PC-3 (cell line): ENCODE data around the gene ZCCHC7. TPM values are rescaled to one million over a fixed set of nuclear protein-coding genes. Genes with fewer than 3 reads are reported as not detected.
"Not testable (repeated sequence)": the region's sequence is repeated elsewhere in the genome, so short reads cannot be mapped to it uniquely, and the experiment has no call there.

Experiments used
- ATAC-seq: fragments of 200-7000 bp; cut with Tn5 transposase; 2 replicates; pipeline ENCODE4 v1.9.1; 2020; ENCODE audit warnings: mild to moderate bottlenecking, moderate library complexity
- BruUV-seq: library from RNA; stranded (reverse); fragments of 400-500 nt; replicated peaks from 2 replicates; lab custom pipeline; 2021; lab: Mats Ljungman, UMichigan
- CTCF ChIA-PET: fragments of 300-600 bp; sonication (Branson Sonifier 250); formaldehyde crosslinking; loops from one replicate; lab custom pipeline; 2022; ENCODE audit warnings: antibody characterized with exemption; lab: Charles Lee
- POLR2A ChIA-PET: fragments of 300-600 bp; sonication (Branson Sonifier 250); formaldehyde crosslinking; loops from one replicate; lab custom pipeline; 2022; ENCODE audit warnings: antibody characterized with exemption; ENCODE audit not compliant: unreplicated experiment; lab: Charles Lee
- DNase-seq: peaks from one replicate; pipeline ENCODE4 v3.0.0-alpha.2; 2015
- H2AFZ ChIP-seq: fragments of 300-600 bp; sonication (generic); 2 replicates; pipeline ENCODE4 v1.6.0; 2016; ENCODE audit warnings: antibody characterized with exemption, low read length
- H3F3A ChIP-seq: fragments of 300-600 bp; sonication (generic); one replicate; pipeline ENCODE4 v1.6.0; 2017; ENCODE audit warnings: antibody characterized with exemption, low read length, control low read depth, mild to moderate bottlenecking; ENCODE audit not compliant: unreplicated experiment
- H3K27ac ChIP-seq: fragments of 300-600 bp; sonication (generic); 2 replicates; pipeline ENCODE4 v1.5.1; 2016; ENCODE audit warnings: mild to moderate bottlenecking, low read length
- H3K27me3 ChIP-seq: fragments of 300-600 bp; sonication (generic); 2 replicates; pipeline ENCODE4 v1.6.1; 2016; ENCODE audit warnings: low read length, mixed read lengths
- H3K36me3 ChIP-seq: fragments of 300-600 bp; sonication (generic); 2 replicates; pipeline ENCODE4 v1.6.1; 2016; ENCODE audit warnings: low read depth, mixed run types, low read length, mixed read lengths
- H3K4me1 ChIP-seq: fragments of 300-600 bp; sonication (generic); 2 replicates; pipeline ENCODE4 v1.5.1; 2016; ENCODE audit warnings: low read length; ENCODE audit not compliant: insufficient read depth
- H3K4me2 ChIP-seq: fragments of 300-600 bp; sonication (generic); 2 replicates; pipeline ENCODE4 v1.6.0; 2016; ENCODE audit warnings: low read length
- H3K4me3 ChIP-seq: fragments of 300-600 bp; sonication (generic); 2 replicates; pipeline ENCODE4 v1.5.1; 2016; ENCODE audit warnings: mild to moderate bottlenecking, low read length, mixed read lengths
- H3K79me2 ChIP-seq: fragments of 300-600 bp; sonication (generic); 2 replicates; pipeline ENCODE4 v1.6.1; 2017; ENCODE audit warnings: low read length, mixed read lengths
- H3K9ac ChIP-seq: fragments of 300-600 bp; sonication (generic); 2 replicates; pipeline ENCODE4 v1.6.0; 2016; ENCODE audit warnings: mild to moderate bottlenecking, low read length
- H3K9me2 ChIP-seq: fragments of 300-600 bp; sonication (generic); replicated peaks from 2 replicates; pipeline ENCODE4 v1.6.1; 2016; ENCODE audit warnings: mixed run types, low read length, mixed read lengths
- H3K9me3 ChIP-seq: fragments of 300-600 bp; sonication (generic); 2 replicates; pipeline ENCODE4 v1.6.1; 2016; ENCODE audit warnings: low read length, mixed read lengths
- H4K20me1 ChIP-seq: fragments of 300-600 bp; sonication (generic); 2 replicates; pipeline ENCODE4 v1.6.1; 2016; ENCODE audit warnings: low read length, mixed read lengths
- EZH2 ChIP-seq: fragments of 300-600 bp; sonication (generic); IDR thresholded peaks from one replicate; pipeline ENCODE4 v1.6.1; 2017; ENCODE audit warnings: antibody characterized with exemption, mild to moderate bottlenecking, low read length; ENCODE audit not compliant: unreplicated experiment
- EZH2phosphoT487 ChIP-seq: fragments of 300-600 bp; sonication (generic); IDR thresholded peaks from 2 replicates; pipeline ENCODE4 v1.6.1; 2018; ENCODE audit warnings: mild to moderate bottlenecking, antibody characterized with exemption, low read length, borderline replicate concordance
- intact Hi-C: fragments of 100-400 bp; cut with micrococcal nuclease; formaldehyde crosslinking; loops from 2 replicates; pipeline ENCODE4 v1.9.0; 2023
- total RNA-seq: library from RNA; depleted of rRNA; stranded (reverse); fragments of >200 nt; gene quantifications from 2 replicates; pipeline ENCODE4 v1.2.3, GENCODE V29; 2014
- TF ChIP-seq, protein P1 (sequence below): fragments of 300-600 bp; sonication (generic); conservative IDR thresholded peaks from 2 replicates; pipeline ENCODE4 v1.5.1; 2017; ENCODE audit warnings: antibody characterized with exemption, low read depth, mild to moderate bottlenecking, low read length

ZCCHC7 gene
- total RNA-seq, 1 experiment from 2014 or later: 6.5 TPM

DNA sequence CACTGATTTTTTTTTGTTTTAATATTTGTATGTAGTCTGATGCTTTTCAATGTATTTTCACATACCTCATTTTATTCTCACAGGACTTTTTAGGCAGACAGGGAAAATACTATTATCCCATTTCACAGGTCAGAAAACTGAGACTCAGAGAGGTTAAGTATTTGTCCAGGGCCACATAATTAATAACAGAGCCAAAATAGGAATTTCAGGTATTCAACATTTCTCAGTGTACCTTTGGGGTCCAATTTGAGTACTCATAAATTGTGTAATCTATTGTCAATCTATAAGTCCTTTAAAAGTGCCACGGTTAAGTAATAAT lies 181.4 kb downstream of the ZCCHC7 start:
- Histone ChIP-seq H2AFZ (no peak overlapping the region), H3F3A (no peaks in the 10 kb centered on the region), H3K27ac (no peak overlapping the region), H3K4me1 (no peaks in the 10 kb centered on the region), H3K9ac (no peak overlapping the region), H3K27me3 (no peaks in the 10 kb centered on the region), H3K79me2 (no peaks in the 10 kb centered on the region), H3K4me3 (no peak overlapping the region), H4K20me1 (no peaks in the 10 kb centered on the region), H3K9me3 (no peaks in the 10 kb centered on the region), H3K9me2 (no peaks in the 10 kb centered on the region), H3K36me3 (no peaks in the 10 kb centered on the region), H3K4me2 (no peak overlapping the region)
- ATAC-seq: no peak
- ChIA-PET CTCF (no interaction called here), POLR2A (no interaction called here)
- no peak for DNase-seq
- TF ChIP-seq EZH2phosphoT487: no peak
- TF ChIP-seq EZH2: no peak
- TF ChIP-seq, protein P1, sequence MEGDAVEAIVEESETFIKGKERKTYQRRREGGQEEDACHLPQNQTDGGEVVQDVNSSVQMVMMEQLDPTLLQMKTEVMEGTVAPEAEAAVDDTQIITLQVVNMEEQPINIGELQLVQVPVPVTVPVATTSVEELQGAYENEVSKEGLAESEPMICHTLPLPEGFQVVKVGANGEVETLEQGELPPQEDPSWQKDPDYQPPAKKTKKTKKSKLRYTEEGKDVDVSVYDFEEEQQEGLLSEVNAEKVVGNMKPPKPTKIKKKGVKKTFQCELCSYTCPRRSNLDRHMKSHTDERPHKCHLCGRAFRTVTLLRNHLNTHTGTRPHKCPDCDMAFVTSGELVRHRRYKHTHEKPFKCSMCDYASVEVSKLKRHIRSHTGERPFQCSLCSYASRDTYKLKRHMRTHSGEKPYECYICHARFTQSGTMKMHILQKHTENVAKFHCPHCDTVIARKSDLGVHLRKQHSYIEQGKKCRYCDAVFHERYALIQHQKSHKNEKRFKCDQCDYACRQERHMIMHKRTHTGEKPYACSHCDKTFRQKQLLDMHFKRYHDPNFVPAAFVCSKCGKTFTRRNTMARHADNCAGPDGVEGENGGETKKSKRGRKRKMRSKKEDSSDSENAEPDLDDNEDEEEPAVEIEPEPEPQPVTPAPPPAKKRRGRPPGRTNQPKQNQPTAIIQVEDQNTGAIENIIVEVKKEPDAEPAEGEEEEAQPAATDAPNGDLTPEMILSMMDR: no peak
- BruUV-seq: no TSS peak
- intact Hi-C loops: no loop called here

DNA sequence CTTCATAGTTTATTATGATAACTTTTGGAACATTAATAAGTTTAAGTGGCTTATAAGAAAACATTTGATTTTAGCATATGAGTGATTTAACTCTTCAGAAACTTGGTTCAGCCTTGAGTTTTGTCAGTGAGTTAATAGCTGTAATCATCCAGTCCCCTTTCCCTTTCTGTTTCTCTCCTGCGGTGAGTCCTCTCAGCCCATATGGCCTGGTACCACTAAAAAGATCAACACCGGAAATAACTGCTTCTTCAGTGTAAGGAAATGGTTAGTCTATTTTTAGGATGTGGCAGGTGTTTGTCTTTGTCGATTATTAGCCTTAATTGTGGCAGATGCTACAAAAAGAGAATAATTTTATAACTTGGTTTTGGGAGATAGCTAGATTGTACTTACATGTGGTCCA lies 181.9 kb downstream of the ZCCHC7 start:
- H4K20me1 ChIP-seq: no peaks in the 10 kb centered on the region
- H3K27me3 ChIP-seq: no peaks in the 10 kb centered on the region
- H3K9ac ChIP-seq: no peak overlapping the region
- no peak overlapping the region for H2AFZ ChIP-seq
- H3K27ac ChIP-seq: no peak overlapping the region
- no peak for TF ChIP-seq EZH2phosphoT487
- TF ChIP-seq, protein P1: no peak
- TF ChIP-seq EZH2: no peak
- no peak overlapping the region for H3K4me2 ChIP-seq
- no peaks in the 10 kb centered on the region for H3K9me2 ChIP-seq
- ChIA-PET POLR2A (no interaction called here), CTCF (interaction anchor here (0.7 kb wide), 1 partner anchor 51 kb away, joined by 3 read pairs; no protein-coding TSS in a partner anchor)
- H3K4me3 ChIP-seq: no peak overlapping the region
- H3F3A ChIP-seq: no peaks in the 10 kb centered on the region
- BruUV-seq: no TSS peak
- no peaks in the 10 kb centered on the region for H3K79me2 ChIP-seq
- intact Hi-C loops: no loop called here
- ATAC-seq (no peak), DNase-seq (no peak)
- no peaks in the 10 kb centered on the region for H3K36me3 ChIP-seq
- no peaks in the 10 kb centered on the region for H3K4me1 ChIP-seq
- no peaks in the 10 kb centered on the region for H3K9me3 ChIP-seq

DNA sequence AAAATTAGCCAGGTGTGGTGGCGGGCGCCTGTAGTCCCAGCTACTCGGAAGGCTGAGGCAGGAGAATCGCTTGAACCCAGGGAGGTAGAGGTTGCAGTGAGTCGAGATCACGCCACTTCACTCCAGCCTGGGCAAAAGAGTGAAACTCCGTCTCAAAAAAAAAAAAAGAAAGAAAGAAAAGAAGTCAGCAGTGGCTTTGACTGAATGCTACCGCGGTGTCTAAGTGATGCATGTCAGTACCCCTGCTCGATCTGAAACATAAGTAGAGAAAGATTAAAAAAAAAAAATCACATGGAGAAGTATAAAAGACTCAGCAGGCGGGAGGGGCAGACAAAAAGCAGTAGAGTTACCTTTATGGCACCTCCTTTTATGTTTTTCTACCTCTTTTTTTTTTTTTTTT lies 182.9 kb downstream of the ZCCHC7 start:
- POLR2A ChIA-PET, H3F3A ChIP-seq, H3K4me3 ChIP-seq, H3K27me3 ChIP-seq, DNase-seq, H3K9ac ChIP-seq, H4K20me1 ChIP-seq, H3K27ac ChIP-seq, CTCF ChIA-PET, H3K4me1 ChIP-seq, intact Hi-C loops, H2AFZ ChIP-seq, H3K9me2 ChIP-seq, H3K9me3 ChIP-seq, H3K4me2 ChIP-seq, H3K36me3 ChIP-seq, ATAC-seq, H3K79me2 ChIP-seq, BruUV-seq: not testable (repeated sequence)
